HAP-1 (cell line): ENCODE data around the gene RCL1.

Experiments
- DNase-seq, 2 experiments: peaks; one replicate each; pipeline ENCODE4 v3.0.0-alpha.2; 2016 to 2020; ENCODE audit warnings: low spot score in 2 of 2
- H3K27me3 ChIP-seq: fragments of 250-450 bp; sonication (Bioruptor Pico); 2 replicates; pipeline ENCODE4 v1.5.1; 2020; ENCODE audit warnings: low read depth, mild to moderate bottlenecking, moderate library complexity
- H3K36me3 ChIP-seq: fragments of 250-450 bp; sonication (Bioruptor Pico); replicated peaks from 2 replicates; pipeline ENCODE4 v1.5.1; 2020; ENCODE audit warnings: mild to moderate bottlenecking
- H3K4me1 ChIP-seq: fragments of 250-450 bp; sonication (Bioruptor Pico); 2 replicates; pipeline ENCODE4 v1.5.1; 2020; ENCODE audit warnings: mild to moderate bottlenecking
- H3K4me3 ChIP-seq: fragments of 250-450 bp; sonication (Bioruptor Pico); 2 replicates; pipeline ENCODE4 v1.5.1; 2020; ENCODE audit warnings: mild to moderate bottlenecking, moderate library complexity
- H3K9me3 ChIP-seq: fragments of 250-450 bp; sonication (Bioruptor Pico); 2 replicates; pipeline ENCODE4 v1.5.1; 2020; ENCODE audit warnings: mild to moderate bottlenecking, moderate library complexity
- in situ Hi-C: fragments of 300-500 bp; cut with MboI; formaldehyde crosslinking; loops from 3 replicates; pipeline ENCODE4 v1.14.3; 2020; ENCODE audit warnings: low sequenced_read_pairs, inconsistent platforms, mixed read lengths

Gene RCL1

DNA sequence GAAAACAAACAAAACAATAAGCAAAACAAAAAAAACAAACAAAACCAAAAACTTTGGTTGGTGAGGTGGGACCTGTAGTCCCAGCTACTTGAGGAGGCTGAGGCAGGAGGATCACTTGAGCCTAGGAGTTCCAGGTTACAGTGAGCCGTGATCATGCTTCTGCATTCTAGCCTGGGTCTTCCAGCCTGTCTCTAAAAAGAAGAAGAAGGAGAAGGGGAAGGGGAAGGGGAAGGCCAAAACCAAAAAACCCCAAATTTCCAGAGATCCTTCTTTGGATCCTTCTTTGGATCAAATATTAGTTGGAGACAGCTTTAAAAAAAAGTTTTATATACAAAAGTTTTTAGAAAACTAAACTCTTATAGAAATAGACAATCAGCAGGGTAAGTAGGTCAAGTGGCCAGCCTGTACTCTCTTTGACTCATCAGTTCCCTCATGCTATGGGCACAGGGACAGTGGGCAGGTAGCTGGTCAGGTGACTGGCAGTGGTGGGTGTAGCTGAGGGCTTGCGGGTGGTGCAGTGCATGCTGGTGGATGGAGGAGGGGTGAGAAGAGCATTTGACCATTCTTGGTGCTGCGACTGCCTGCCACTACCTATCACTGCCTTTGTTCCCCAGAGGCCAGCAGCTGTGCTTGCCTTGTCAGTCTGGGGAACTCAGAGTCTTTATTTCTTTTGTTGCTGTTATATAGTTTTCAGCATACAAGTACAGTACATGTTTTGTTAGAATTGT, 12.6 kb downstream of the RCL1 start:
- DNase-seq: no peak
- in situ Hi-C loops: no loop called here

DNA sequence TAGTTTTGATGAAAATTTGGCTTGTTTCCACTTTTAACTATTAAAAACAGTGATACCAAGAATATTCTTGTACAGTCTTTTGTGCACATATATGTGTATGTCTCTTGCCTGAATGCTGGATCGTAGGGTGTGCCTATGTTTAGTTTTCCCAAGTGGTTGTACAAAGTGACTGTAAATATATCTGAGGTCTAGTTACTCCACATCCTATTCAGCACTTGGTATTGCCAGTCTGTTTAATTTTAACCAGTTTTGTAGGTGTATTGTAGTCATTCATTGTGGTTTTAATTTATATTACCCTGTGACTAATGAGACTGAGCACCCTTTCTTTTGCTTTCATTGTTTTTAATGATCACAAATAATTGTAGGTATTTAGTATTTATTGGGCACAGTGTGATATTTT, 17.8 kb downstream of the RCL1 start:
- H3K4me3 ChIP-seq: no peak overlapping the region
- H3K36me3 ChIP-seq: no peaks in the 10 kb centered on the region
- in situ Hi-C loops: no loop called here
- H3K4me1 ChIP-seq: peaks cover 13% of the 10 kb centered on the region
- DNase-seq: no peak
- no peaks in the 10 kb centered on the region; the same call in 1 of the 2 replicates for H3K9me3 ChIP-seq
- no peaks in the 10 kb centered on the region for H3K27me3 ChIP-seq

More for the DNA sequence above, 12.6 kb downstream of the RCL1 start:
- Histone ChIP-seq H3K27me3 (no peaks in the 10 kb centered on the region), H3K4me1 (peaks cover 13% of the 10 kb centered on the region), H3K9me3 (no peaks in the 10 kb centered on the region; the same call in 1 of the 2 replicates), H3K4me3 (no peak overlapping the region), H3K36me3 (peaks cover 3% of the 10 kb centered on the region; the same call in 1 of the 2 replicates)

DNA sequence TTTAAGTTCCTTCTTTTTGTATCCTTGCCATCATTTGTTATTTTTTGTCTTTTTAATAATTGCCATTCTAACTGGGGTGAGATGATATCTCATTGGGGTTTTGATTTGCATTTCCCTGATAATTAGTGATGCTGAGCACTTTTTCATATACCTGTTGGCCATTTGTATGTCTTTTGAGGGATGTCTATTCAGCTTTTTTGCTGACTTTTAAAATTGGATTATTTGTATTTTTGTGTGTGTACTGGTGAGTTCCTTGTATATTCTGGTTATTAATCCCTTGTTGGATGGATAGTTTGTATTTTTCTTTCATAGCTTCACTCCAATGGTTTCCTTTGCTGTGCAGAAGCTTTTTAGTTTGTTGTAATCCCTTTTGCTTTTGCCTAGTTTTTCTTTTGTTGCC, 19.1 kb downstream of the RCL1 start:
- no peaks in the 10 kb centered on the region for H3K27me3 ChIP-seq
- in situ Hi-C loops: no loop called here
- no peaks in the 10 kb centered on the region; the same call in 1 of the 2 replicates for H3K9me3 ChIP-seq
- H3K36me3 ChIP-seq: no peaks in the 10 kb centered on the region
- H3K4me1 ChIP-seq: peaks cover 13% of the 10 kb centered on the region
- no peak for DNase-seq
- no peak overlapping the region for H3K4me3 ChIP-seq

DNA sequence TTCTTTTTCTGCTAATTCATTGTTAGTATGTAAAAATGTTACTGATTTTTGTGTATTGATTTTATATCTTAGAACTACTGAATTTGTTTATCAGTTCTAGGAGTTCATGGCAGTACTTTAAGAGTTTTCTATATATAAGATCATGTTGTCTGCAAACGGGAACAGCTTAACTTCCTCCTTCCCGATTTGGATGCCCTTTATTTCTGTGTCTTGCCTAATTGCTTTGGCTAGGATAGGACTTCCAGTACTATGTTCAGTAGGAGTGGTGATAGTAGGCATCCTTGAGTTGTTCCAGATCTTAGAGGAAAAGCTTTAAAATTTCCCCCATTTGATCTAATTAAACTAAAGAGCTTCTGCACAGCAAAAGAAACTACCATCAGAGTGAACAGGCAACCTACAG, 20.1 kb downstream of the RCL1 start:
- Histone ChIP-seq H3K27me3 (no peaks in the 10 kb centered on the region), H3K36me3 (no peaks in the 10 kb centered on the region), H3K9me3 (no peaks in the 10 kb centered on the region), H3K4me3 (no peak overlapping the region), H3K4me1 (peaks cover 12% of the 10 kb centered on the region)
- no peak for DNase-seq
- in situ Hi-C loops: no loop called here

DNA sequence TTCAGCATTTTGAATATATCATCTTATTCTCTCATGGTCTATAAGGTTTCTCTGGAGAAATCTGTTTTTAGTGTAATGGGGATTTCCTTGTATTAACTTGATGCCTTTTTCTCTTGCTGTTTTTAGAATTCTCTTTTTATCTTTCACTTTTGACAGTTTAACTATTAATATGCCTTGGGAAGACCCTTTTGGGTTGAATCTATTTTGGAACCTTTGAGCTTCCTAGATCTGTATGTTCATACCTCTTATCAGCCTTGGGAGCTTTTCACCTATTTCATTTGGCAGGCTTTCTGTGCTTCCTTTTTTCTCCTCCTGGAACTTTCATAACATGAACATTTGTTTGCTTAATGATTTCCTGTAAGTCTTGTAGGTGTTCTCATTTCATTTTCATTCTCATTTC, 22.2 kb downstream of the RCL1 start:
- Histone ChIP-seq H3K4me3 (no peak overlapping the region), H3K36me3 (no peaks in the 10 kb centered on the region), H3K27me3 (no peaks in the 10 kb centered on the region), H3K4me1 (no peaks in the 10 kb centered on the region), H3K9me3 (no peaks in the 10 kb centered on the region)
- in situ Hi-C loops: no loop called here
- DNase-seq: no peak

DNA sequence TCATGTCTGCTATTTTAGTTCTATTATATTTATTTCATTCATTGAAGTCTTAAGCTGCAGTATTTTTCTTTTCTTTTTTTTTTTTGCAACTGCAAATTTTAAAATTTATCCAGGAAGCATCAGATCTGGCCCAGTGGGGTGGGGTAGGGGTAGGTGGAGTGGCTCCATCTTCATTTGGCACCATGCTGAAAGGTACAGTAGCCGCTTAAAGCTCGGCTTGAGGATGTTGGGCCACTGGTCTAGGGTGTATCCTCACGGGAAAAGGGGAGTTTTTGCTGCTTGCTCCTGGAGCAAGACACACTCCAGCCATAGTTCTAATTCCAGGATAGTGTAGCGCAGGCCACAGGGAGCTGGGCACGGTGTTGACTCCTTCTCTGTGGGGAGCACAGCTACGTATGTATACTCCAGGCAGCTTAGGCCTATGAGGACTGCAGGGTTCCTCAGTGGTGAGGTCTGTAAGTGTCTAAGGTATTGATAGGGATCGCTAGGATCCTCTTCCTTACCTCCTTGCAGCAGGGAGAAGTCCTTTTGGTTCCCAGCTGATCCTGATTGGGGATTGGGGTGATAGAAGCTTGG, 22.7 kb downstream of the RCL1 start:
- Histone ChIP-seq H3K27me3 (no peaks in the 10 kb centered on the region), H3K9me3 (no peaks in the 10 kb centered on the region), H3K4me1 (no peaks in the 10 kb centered on the region; the same call in 1 of the 2 replicates), H3K4me3 (no peak overlapping the region), H3K36me3 (no peaks in the 10 kb centered on the region)
- in situ Hi-C loops: no loop called here
- no peak for DNase-seq

DNA sequence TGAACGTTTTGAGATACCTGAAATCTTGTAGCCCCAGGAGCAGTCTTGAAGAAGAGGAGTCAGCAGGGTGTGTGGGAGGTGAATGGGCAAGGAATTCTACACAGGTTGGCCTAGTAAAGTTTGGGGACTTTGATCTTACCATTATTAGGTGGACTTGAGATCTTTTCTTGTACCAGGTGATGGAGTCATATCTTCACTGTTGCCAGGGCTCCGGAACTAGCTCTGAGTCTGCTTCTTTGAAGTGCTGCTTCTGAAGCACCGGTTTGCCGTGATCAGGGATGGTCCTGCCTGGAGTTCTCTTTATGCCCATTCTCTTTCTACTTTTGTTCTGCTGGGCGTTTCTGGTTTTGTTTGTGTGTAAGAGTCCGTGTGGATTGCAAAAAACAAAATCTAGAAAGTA, 27.4 kb downstream of the RCL1 start:
- Histone ChIP-seq H3K36me3 (no peaks in the 10 kb centered on the region), H3K4me3 (no peak overlapping the region), H3K27me3 (no peaks in the 10 kb centered on the region), H3K4me1 (peaks cover 9% of the 10 kb centered on the region), H3K9me3 (no peaks in the 10 kb centered on the region)
- in situ Hi-C loops: no loop called here
- DNase-seq: no peak

DNA sequence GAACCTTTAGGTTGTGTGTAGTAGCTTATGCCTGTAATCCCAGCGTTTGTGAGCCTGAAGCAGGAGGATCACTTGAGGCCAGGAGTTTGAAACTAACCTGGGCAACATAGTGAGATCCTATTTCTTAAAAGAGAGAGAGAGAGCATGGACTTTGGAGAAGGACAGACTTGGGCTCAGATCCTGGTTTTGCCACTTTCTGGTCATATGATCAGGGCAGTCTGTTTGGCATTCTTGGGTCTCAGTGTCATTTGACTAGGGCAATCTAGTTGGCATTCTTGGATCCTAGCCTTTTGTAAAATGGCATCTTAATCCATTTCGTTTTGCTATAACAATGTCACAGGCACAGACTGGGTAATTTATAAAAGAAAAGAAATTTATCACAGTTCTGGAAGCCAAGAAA, 28.4 kb downstream of the RCL1 start:
- in situ Hi-C loops: no loop called here
- Histone ChIP-seq H3K4me1 (peaks cover 13% of the 10 kb centered on the region), H3K4me3 (no peak overlapping the region), H3K9me3 (no peaks in the 10 kb centered on the region), H3K27me3 (no peaks in the 10 kb centered on the region), H3K36me3 (no peaks in the 10 kb centered on the region)
- no peak for DNase-seq

DNA sequence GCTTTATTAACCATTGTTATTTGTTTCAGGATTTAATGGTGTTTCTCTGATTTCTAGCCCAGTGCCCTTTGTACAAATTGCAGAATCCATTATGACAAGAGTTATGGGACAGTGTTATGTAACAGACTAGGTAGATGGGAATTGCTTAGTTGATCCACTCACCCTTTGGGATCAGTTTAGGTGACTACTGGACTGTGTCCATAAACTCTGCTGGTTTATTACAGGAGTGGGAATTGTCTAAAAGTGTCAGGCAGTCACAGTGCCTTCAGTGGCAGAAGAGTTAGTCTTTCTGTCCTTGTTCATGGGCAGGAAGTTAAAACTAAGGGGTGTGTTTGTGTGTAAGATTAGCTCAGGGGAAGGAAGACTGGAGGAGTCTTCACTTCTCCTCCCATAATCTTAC, 29.3 kb downstream of the RCL1 start:
- Histone ChIP-seq H3K27me3 (no peaks in the 10 kb centered on the region), H3K4me1 (peaks cover 13% of the 10 kb centered on the region), H3K9me3 (no peaks in the 10 kb centered on the region), H3K4me3 (no peak overlapping the region), H3K36me3 (0 out of 2 replicates have a peak, but pooled peaks cover under 1% of the 10 kb centered on the region)
- DNase-seq: no peak
- in situ Hi-C loops: no loop called here

DNA sequence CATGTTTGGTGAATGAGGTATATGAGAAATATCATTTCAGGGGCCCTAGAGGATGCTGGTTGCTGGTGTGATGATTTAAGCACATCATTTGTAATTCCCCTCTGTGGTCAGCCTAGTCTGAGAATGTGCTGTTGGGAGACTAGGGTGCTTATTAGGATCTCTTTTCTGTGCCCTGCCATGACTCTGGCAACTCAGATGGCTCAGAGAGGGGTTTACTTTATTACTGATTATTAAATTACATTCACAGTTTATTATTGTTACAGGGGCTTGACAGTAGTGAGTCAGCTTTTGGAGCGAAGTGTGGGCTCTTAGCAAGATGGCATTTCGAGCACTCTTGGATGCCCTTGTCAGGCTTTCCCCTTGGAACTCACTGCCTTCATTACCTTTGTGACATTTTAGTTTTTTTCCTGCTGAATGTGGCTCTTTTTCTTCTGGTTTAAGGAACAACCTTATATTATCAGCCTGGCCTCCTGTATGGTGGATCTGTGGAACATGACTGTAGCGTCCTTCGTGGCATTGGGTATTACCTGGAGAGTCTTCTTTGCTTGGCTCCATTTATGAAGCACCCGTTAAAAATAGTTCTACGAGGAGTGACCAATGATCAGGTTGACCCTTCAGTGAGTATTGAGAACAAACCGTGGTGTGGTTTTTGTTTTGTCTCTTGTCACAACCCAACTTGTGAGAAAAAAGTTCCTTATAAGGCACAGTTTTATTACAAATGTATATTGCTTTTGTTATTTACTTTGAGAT, 33.8 kb downstream of the RCL1 start:
- no peaks in the 10 kb centered on the region for H3K27me3 ChIP-seq
- no peak overlapping the region for H3K4me3 ChIP-seq
- no peak for DNase-seq
- no peaks in the 10 kb centered on the region for H3K9me3 ChIP-seq
- H3K36me3 ChIP-seq: peaks cover 10% of the 10 kb centered on the region
- H3K4me1 ChIP-seq: peaks cover 13% of the 10 kb centered on the region
- in situ Hi-C loops: no loop called here

DNA sequence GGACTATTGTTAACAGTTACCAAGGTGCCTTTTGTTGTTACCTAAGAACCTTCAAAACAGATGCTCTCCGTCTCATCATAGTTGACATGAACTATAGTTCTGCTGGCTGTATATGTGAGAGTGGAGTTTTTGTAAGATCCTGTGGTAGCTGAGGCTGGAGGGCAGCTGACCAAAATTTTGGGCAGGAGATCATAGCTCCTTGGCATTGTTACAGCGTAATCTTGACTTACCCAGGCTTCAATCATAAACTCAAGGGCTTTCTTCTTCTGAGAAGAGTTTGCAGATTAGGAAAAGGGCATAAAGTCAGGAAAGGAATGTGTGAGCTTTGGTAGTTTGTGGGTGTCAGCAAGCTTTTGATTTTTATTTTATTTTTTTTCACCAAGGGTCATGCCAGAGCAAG, 34.5 kb downstream of the RCL1 start:
- DNase-seq: no peak
- Histone ChIP-seq H3K4me1 (peaks cover 6% of the 10 kb centered on the region), H3K4me3 (no peak overlapping the region), H3K36me3 (peaks cover 10% of the 10 kb centered on the region), H3K27me3 (no peaks in the 10 kb centered on the region), H3K9me3 (no peaks in the 10 kb centered on the region)
- in situ Hi-C loops: no loop called here

DNA sequence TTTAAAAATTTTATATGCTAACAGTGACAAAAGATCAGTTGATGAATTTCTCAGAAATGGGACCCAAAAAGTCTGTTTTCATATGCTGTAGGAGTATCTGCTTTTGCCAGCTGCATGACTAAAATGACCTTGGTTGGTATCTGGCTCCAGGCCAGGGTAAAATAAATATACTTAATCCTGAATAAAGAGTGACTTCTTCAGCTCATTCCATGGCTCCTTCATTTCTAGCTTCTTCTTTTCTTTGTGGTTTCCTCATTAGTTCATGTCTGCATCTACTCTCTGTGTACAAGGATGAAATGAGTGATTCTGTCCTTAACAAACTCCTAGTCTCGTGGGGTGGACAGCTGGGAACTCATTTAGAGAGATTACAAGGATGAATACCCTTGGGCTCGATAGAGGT, 36.0 kb downstream of the RCL1 start:
- in situ Hi-C loops: no loop called here
- Histone ChIP-seq H3K4me3 (no peak overlapping the region), H3K36me3 (peaks cover 19% of the 10 kb centered on the region), H3K9me3 (no peaks in the 10 kb centered on the region), H3K27me3 (no peaks in the 10 kb centered on the region), H3K4me1 (peaks cover 5% of the 10 kb centered on the region)
- no peak for DNase-seq

DNA sequence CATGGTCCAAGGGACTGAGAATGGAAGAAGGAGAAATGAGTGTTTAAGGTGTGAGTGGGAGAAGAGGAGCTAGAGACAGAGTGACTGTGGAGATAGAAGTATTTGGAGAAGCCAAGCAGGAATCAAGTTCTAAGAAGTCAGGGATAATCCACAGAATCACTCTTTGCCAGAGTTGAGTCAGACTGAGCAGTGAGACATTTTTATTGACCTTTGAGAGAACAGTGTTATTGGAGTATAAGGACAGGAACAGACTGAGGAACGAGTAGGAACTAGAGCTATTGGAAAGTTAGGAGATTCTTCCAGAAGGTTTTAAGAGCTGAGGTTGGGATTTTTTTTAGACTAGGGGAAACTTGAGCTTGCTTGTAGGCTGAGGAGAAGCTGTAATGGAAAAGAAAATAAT, 37.2 kb downstream of the RCL1 start:
- H3K27me3 ChIP-seq: no peaks in the 10 kb centered on the region
- DNase-seq: no peak
- H3K36me3 ChIP-seq: peaks cover 24% of the 10 kb centered on the region
- peaks cover 5% of the 10 kb centered on the region for H3K4me1 ChIP-seq
- no peaks in the 10 kb centered on the region for H3K9me3 ChIP-seq
- in situ Hi-C loops: no loop called here
- no peak overlapping the region for H3K4me3 ChIP-seq

DNA sequence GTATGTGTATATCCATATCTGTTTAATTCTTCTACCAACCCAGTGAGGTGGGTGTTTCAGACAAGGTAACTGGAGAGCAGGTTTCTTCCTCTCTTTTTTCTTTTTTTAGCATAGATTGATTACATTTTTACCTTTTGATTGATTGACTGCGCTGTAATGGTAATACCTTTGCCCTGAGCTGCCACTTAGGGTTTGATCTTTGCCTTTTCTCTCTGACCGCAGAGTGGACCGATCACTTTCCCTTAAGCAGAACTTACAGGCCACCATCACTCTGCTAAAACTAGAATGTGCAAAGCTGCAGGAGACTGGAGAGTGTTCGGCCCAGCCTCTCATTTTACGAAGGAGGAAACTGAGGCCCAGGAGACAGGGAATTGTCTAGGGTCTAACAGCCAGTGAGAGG, 38.0 kb downstream of the RCL1 start:
- no peak overlapping the region for H3K4me3 ChIP-seq
- H3K27me3 ChIP-seq: no peaks in the 10 kb centered on the region
- no peaks in the 10 kb centered on the region for H3K9me3 ChIP-seq
- H3K4me1 ChIP-seq: no peaks in the 10 kb centered on the region
- DNase-seq: no peak
- peaks cover 24% of the 10 kb centered on the region for H3K36me3 ChIP-seq
- in situ Hi-C loops: no loop called here
